ENCODE data around the gene FOXP4.

- TF ChIP-seq CTCF (conservative IDR thresholded peaks at IDR 0.05) = no peak
- no peak for TF ChIP-seq ZFX (IDR thresholded peaks at IDR 0.05)
Measured at GRCh38 chr6:41648921-41649320, 102.7 kb downstream of the FOXP4 start.
